ENCODE measurements around the gene ZNF423. TPM values are rescaled to one million over a fixed set of nuclear protein-coding genes. Genes with fewer than 3 reads are reported as not detected.

Gene ZNF423
- total and polyA plus RNA-seq, 9 of the 15 experiments (the other 6 are each of a cell fraction or from before 2014, with no cell fraction given): not detected

DNA sequence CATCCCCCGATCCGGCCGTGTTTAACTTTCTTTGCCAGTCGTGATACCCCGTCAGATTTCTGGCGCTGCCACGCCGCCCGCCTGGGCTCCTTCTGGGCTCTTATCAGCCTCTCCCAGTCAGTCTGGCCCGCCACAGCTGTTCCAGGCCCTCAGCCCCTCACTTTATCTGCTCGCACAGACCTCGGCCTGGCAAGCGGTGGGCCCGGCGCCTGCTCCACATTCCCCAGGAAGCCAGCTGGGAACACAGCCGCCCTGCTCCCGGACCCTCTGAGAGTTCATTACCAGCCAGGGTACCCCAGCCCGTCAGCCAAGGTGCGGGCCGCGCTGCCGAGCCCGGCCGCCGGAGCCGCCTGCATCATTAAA, 157.5 kb downstream of the ZNF423 start (continued):
- TF ChIP-seq, protein P1, sequence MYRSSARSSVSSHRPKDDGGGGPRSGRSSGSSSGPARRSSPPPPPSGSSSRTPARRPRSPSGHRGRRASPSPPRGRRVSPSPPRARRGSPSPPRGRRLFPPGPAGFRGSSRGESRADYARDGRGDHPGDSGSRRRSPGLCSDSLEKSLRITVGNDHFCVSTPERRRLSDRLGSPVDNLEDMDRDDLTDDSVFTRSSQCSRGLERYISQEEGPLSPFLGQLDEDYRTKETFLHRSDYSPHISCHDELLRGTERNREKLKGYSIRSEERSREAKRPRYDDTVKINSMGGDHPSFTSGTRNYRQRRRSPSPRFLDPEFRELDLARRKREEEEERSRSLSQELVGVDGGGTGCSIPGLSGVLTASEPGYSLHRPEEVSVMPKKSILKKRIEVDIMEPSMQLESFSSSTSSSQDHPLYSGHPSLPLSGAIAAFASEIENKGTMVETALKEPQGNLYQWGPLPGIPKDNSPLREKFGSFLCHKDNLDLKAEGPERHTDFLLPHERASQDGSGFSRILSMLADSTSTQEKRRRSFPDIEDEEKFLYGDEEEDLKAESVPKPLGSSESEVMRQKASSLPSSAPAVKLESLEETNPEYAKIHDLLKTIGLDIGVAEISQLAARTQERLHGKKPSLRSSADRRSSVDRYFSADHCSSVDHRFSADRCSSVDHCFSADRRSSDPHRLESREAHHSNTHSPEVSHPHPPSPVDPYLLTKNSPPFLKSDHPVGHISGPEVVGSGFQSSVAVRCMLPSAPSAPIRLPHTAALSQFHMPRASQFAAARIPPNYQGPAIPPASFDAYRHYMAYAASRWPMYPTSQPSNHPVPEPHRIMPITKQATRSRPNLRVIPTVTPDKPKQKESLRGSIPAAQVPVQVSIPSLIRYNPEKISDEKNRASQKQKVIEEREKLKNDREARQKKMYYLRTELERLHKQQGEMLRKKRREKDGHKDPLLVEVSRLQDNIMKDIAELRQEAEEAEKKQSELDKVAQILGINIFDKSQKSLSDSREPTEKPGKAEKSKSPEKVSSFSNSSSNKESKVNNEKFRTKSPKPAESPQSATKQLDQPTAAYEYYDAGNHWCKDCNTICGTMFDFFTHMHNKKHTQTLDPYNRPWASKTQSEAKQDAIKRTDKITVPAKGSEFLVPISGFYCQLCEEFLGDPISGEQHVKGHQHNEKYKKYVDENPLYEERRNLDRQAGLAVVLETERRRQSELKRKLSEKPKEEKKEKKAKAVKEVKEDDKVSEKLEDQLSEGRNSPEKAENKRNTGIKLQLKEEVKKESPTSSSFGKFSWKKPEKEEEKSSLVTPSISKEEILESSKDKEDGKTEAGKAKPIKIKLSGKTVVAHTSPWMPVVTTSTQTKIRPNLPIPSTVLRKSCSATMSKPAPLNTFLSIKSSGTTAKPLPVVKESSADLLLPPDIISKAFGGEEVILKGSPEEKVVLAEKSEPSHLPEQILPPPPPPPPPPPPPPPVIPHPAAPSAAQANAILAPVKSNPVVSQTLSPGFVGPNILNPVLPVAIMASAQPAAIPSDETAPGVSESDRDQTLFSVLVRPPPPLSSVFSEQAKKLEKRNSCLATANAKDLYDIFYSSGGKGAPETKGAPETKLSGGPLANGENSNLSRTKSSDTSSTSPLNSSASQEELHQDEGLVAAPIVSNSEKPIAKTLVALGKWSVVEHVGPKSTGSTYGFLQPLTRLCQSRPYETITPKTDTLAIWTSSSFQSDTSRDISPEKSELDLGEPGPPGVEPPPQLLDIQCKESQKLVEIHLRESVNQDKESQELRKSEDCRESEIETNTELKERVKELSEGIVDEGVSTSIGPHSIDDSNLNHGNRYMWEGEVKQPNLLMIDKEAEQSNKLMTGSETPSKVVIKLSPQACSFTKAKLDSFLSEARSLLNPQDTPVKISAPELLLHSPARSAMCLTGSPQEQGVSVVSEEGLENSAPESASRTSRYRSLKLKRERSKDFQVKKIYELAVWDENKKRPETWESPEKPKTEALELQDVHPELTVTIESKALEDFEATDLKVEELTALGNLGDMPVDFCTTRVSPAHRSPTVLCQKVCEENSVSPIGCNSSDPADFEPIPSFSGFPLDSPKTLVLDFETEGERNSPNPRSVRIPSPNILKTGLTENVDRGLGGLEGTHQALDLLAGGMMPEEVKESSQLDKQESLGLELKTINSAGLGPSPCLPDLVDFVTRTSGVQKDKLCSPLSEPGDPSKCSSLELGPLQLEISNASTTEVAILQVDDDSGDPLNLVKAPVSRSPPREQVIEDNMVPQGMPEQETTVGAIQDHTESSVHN (IDR thresholded peaks at IDR 0.05; ENCODE audit: borderline replicate concordance in 1 of 2, low read depth in 1 of 2): no peak
- TF ChIP-seq NCOA2 (IDR thresholded peaks at IDR 0.05; ENCODE audit: partially characterized antibody in 2 of 2) (no peak), CBX3 (IDR thresholded peaks at IDR 0.05; ENCODE audit: borderline replicate concordance in 1 of 2, low read length in 2 of 2) (no peak), SNIP1 (IDR thresholded peaks at IDR 0.05; ENCODE audit: low read depth) (no peak), MEIS2 (IDR thresholded peaks at IDR 0.05; ENCODE audit: partially characterized antibody) (no peak), ETS2 (tag; IDR thresholded peaks at IDR 0.05; ENCODE audit: borderline replicate concordance, poor library complexity, severe bottlenecking) (no peak), ETV6 (IDR thresholded peaks at IDR 0.05; ENCODE audit: borderline replicate concordance in 1 of 2, low read depth in 2 of 2, low read length in 1 of 2) (no peak), ETV6 (CRISPR knock-in tag; IDR thresholded peaks at IDR 0.05; ENCODE audit: borderline replicate concordance) (no peak), GATA2 (CRISPR knock-in tag; IDR thresholded peaks at IDR 0.05) (no peak; the same call in 1 of the 2 replicates), POLR2A (conservative IDR thresholded peaks at IDR 0.05) (no peak), FOXJ2 (tag; IDR thresholded peaks at IDR 0.05) (no peak), MTA2 (IDR thresholded peaks at IDR 0.05; ENCODE audit: low read depth) (peak; percentile 56; the same call in 1 of the 2 replicates), FUS (optimal IDR thresholded peaks at IDR 0.05; ENCODE audit: low read depth, low read length) (no peak)
- TF ChIP-seq, protein P2, sequence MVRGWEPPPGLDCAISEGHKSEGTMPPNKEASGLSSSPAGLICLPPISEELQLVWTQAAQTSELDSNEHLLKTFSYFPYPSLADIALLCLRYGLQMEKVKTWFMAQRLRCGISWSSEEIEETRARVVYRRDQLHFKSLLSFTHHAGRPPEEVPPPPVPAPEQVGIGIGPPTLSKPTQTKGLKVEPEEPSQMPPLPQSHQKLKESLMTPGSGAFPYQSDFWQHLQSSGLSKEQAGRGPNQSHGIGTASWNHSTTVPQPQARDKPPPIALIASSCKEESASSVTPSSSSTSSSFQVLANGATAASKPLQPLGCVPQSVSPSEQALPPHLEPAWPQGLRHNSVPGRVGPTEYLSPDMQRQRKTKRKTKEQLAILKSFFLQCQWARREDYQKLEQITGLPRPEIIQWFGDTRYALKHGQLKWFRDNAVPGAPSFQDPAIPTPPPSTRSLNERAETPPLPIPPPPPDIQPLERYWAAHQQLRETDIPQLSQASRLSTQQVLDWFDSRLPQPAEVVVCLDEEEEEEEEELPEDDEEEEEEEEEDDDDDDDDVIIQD (CRISPR knock-in tag; IDR thresholded peaks at IDR 0.05): no peak
